Keratinocyte (primary cell): Measurements from ENCODE around the gene PXDN.
"Not testable (repeated sequence)": the region's sequence is repeated elsewhere in the genome, so short reads cannot be mapped to it uniquely, and the experiment has no call there.

ENCODE experiments used
- CTCF ChIP-seq, 3 experiments: IDR thresholded peaks in 1 of 3; conservative IDR thresholded peaks in 1 of 3; optimal IDR thresholded peaks in 1 of 3; 2 replicates in 2 of 3; 3 replicates in 1 of 3; pipeline versions ENCODE3 to v1.5.1; 2011; ENCODE audit warnings: low read length in 3 of 3, mild to moderate bottlenecking in 3 of 3, moderate library complexity in 2 of 3, control low read depth in 1 of 3, inconsistent platforms in 1 of 3; ENCODE audit not compliant: insufficient read depth in 2 of 3; ENCODE audit errors: extremely low read depth in 1 of 3
- EZH2 ChIP-seq: IDR thresholded peaks from one replicate; pipeline ENCODE4 v1.6.1; 2012; ENCODE audit warnings: inconsistent platforms, mild to moderate bottlenecking, low read length, moderate library complexity

GRCh38 chr2:1679488-1680039 is 64.8 kb downstream of the PXDN start:
- TF ChIP-seq CTCF (optimal IDR thresholded peaks at IDR 0.05 in 1 of 3, IDR thresholded peaks at IDR 0.05 in 1 of 3, conservative IDR thresholded peaks at IDR 0.05 in 1 of 3; ENCODE audit: extremely low read depth in 1 of 3, insufficient read depth in 2 of 3, low read length in 3 of 3); EZH2: not testable (repeated sequence)
